Measurements from ENCODE around the gene PELI2.

The PELI2 gene

DNA sequence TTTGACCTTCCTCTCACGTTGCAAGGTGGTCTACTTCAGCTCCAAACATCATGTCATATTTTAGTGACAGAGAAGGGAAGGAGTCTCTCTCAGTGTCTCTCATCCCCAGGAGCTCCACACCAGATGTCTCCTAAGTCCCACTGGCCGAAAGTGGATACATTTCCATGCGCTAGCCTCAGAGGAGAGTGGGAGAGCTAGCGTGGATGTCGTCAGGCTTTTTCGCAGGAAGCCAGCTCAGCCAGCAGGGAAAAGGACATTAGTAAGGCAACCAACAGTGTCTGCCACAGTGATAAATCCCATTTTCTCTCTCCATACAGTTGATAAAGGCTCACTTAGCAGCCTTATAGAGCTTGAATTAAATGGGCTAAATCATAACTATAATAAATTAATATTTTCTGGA lies 155.7 kb downstream of the PELI2 start:
- peak overlapping the region; percentile 91 for H3K27ac ChIP-seq (ENCODE audit: poor library complexity, severe bottlenecking)
- H3K27me3 ChIP-seq (ENCODE audit: insufficient read depth, poor library complexity, severe bottlenecking), result no peaks in the 10 kb centered on the region
- no peak overlapping the region for H3K4me3 ChIP-seq (ENCODE audit: severe bottlenecking)
- TF ChIP-seq, protein P1, sequence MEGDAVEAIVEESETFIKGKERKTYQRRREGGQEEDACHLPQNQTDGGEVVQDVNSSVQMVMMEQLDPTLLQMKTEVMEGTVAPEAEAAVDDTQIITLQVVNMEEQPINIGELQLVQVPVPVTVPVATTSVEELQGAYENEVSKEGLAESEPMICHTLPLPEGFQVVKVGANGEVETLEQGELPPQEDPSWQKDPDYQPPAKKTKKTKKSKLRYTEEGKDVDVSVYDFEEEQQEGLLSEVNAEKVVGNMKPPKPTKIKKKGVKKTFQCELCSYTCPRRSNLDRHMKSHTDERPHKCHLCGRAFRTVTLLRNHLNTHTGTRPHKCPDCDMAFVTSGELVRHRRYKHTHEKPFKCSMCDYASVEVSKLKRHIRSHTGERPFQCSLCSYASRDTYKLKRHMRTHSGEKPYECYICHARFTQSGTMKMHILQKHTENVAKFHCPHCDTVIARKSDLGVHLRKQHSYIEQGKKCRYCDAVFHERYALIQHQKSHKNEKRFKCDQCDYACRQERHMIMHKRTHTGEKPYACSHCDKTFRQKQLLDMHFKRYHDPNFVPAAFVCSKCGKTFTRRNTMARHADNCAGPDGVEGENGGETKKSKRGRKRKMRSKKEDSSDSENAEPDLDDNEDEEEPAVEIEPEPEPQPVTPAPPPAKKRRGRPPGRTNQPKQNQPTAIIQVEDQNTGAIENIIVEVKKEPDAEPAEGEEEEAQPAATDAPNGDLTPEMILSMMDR (IDR thresholded peaks at IDR 0.05; ENCODE audit: poor library complexity, severe bottlenecking), result no peak
- no peaks in the 10 kb centered on the region for H3K36me3 ChIP-seq (ENCODE audit: low read depth)
- H3K9me3 ChIP-seq (ENCODE audit: severe bottlenecking), result no peaks in the 10 kb centered on the region
- DNase-seq (ENCODE audit: low spot score) (no peak), ATAC-seq (ENCODE audit: low read depth) (no peak)
- H3K4me1 ChIP-seq (ENCODE audit: insufficient read depth, poor library complexity, severe bottlenecking), result peaks cover 16% of the 10 kb centered on the region

DNA sequence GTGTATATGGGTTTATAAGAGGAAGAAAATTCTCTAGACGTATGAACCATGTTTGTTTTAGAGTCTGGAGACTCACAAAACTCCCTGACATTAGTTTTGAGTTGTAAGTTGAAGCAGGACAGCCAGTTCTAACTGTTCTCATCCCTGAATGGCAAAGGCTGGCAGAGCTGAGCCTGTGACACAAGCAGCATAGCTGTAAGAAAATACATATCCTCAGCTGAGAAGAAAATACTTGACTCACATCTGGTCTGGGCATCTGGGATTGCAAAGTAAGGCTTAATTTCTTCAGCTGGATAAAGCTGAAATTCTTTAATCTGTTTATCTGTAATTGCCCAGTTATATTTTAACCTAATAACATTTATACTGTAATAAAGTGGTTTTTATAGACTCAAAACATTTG lies 156.3 kb downstream of the PELI2 start:
- no peak for ATAC-seq (ENCODE audit: low read depth)
- Histone ChIP-seq H3K9me3 (ENCODE audit: severe bottlenecking) (no peaks in the 10 kb centered on the region), H3K36me3 (ENCODE audit: low read depth) (no peaks in the 10 kb centered on the region), H3K27ac (ENCODE audit: poor library complexity, severe bottlenecking) (no peak overlapping the region), H3K27me3 (ENCODE audit: insufficient read depth, poor library complexity, severe bottlenecking) (no peaks in the 10 kb centered on the region), H3K4me1 (ENCODE audit: insufficient read depth, poor library complexity, severe bottlenecking) (peaks cover 15% of the 10 kb centered on the region), H3K4me3 (ENCODE audit: severe bottlenecking) (no peak overlapping the region)
- TF ChIP-seq, protein P1 (IDR thresholded peaks at IDR 0.05; ENCODE audit: poor library complexity, severe bottlenecking), result no peak
- DNase-seq (ENCODE audit: low spot score), result no peak

DNA sequence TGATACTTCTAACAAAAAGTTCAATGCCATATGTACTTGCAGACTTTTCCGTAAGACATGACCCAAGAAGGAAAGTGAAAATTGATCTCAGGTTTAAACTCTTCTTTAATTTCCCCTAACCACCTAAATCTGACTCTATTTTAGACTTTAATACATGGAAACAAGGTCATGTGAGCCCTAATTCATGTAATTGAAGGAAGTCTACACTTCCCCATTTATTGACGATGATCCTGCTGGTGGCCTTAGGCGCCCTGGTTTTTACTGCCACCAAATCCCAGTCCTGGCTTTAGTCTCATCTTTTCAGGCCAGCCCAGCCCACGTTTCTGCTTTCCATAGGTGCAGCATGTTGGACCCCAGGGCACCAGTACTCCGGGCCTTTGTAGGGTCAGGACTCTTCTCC lies 157.9 kb downstream of the PELI2 start:
- Histone ChIP-seq H3K4me1 (ENCODE audit: insufficient read depth, poor library complexity, severe bottlenecking) (peaks cover 15% of the 10 kb centered on the region), H3K27me3 (ENCODE audit: insufficient read depth, poor library complexity, severe bottlenecking) (no peaks in the 10 kb centered on the region), H3K9me3 (ENCODE audit: severe bottlenecking) (no peaks in the 10 kb centered on the region), H3K4me3 (ENCODE audit: severe bottlenecking) (no peak overlapping the region), H3K27ac (ENCODE audit: poor library complexity, severe bottlenecking) (no peak overlapping the region), H3K36me3 (ENCODE audit: low read depth) (no peaks in the 10 kb centered on the region)
- DNase-seq (ENCODE audit: low spot score) (no peak), ATAC-seq (ENCODE audit: low read depth) (no peak)
- TF ChIP-seq, protein P1 (IDR thresholded peaks at IDR 0.05; ENCODE audit: poor library complexity, severe bottlenecking), result no peak

DNA sequence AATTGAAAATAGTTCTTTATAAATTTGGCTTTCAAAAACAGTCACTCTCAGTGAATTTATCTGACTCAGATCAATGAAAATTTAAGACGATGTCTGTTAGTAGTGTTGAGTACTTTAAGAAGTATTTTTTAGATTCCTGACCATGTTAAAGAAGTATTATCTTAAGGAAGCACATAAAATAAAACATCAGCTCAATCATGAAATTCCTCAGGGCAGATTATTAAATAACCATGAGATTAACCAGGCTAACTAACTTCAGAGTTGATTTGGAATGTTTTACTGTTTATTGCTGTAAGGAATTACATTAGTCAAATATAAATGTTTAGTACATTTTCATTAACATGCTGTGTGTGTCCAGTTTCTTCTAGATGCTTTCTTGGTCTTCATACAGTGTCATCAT lies 160.2 kb downstream of the PELI2 start:
- no peaks in the 10 kb centered on the region for H3K4me1 ChIP-seq (ENCODE audit: insufficient read depth, poor library complexity, severe bottlenecking)
- H3K27me3 ChIP-seq (ENCODE audit: insufficient read depth, poor library complexity, severe bottlenecking), result no peaks in the 10 kb centered on the region
- TF ChIP-seq, protein P1 (IDR thresholded peaks at IDR 0.05; ENCODE audit: poor library complexity, severe bottlenecking), result no peak
- DNase-seq (ENCODE audit: low spot score) (no peak), ATAC-seq (ENCODE audit: low read depth) (no peak)
- no peak overlapping the region for H3K27ac ChIP-seq (ENCODE audit: poor library complexity, severe bottlenecking)
- H3K36me3 ChIP-seq (ENCODE audit: low read depth), result no peaks in the 10 kb centered on the region
- no peak overlapping the region for H3K4me3 ChIP-seq (ENCODE audit: severe bottlenecking)
- H3K9me3 ChIP-seq (ENCODE audit: severe bottlenecking), result no peaks in the 10 kb centered on the region

DNA sequence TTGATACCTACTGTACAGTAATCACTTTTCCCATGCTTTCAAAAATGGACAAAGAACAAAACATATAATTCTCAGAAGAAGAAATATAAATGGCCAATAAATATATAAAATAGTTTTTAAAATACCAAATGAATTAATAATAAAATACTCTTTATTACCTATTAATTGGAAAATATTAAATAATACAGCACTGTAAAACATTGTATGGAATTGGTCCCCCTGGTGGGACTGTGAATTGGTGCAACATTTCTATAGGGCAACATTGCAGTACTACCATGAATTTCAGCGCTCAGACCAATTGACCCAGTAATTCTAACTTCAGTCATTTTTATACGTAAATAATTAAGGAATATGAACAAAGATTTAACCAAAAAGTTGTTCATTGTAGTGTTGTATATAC lies 162.6 kb downstream of the PELI2 start:
- Histone ChIP-seq H3K4me1 (ENCODE audit: insufficient read depth, poor library complexity, severe bottlenecking) (no peaks in the 10 kb centered on the region), H3K36me3 (ENCODE audit: low read depth) (no peaks in the 10 kb centered on the region), H3K4me3 (ENCODE audit: severe bottlenecking) (no peak overlapping the region), H3K27ac (ENCODE audit: poor library complexity, severe bottlenecking) (no peak overlapping the region), H3K27me3 (ENCODE audit: insufficient read depth, poor library complexity, severe bottlenecking) (no peaks in the 10 kb centered on the region), H3K9me3 (ENCODE audit: severe bottlenecking) (no peaks in the 10 kb centered on the region)
- TF ChIP-seq, protein P1 (IDR thresholded peaks at IDR 0.05; ENCODE audit: poor library complexity, severe bottlenecking), result peak; percentile 36
- DNase-seq (ENCODE audit: low spot score) (no peak), ATAC-seq (ENCODE audit: low read depth) (peak; percentile 49; the same call in 1 of the 3 replicates)

Measured in RWPE2 (cell line).